SIG-M5 (cell line): ENCODE data around the gene ERICH3.

Experiments
- DNase-seq: peaks from one replicate; lab custom pipeline; 2025; lab: John Stamatoyannopoulos, UW

Gene ERICH3, protein sequence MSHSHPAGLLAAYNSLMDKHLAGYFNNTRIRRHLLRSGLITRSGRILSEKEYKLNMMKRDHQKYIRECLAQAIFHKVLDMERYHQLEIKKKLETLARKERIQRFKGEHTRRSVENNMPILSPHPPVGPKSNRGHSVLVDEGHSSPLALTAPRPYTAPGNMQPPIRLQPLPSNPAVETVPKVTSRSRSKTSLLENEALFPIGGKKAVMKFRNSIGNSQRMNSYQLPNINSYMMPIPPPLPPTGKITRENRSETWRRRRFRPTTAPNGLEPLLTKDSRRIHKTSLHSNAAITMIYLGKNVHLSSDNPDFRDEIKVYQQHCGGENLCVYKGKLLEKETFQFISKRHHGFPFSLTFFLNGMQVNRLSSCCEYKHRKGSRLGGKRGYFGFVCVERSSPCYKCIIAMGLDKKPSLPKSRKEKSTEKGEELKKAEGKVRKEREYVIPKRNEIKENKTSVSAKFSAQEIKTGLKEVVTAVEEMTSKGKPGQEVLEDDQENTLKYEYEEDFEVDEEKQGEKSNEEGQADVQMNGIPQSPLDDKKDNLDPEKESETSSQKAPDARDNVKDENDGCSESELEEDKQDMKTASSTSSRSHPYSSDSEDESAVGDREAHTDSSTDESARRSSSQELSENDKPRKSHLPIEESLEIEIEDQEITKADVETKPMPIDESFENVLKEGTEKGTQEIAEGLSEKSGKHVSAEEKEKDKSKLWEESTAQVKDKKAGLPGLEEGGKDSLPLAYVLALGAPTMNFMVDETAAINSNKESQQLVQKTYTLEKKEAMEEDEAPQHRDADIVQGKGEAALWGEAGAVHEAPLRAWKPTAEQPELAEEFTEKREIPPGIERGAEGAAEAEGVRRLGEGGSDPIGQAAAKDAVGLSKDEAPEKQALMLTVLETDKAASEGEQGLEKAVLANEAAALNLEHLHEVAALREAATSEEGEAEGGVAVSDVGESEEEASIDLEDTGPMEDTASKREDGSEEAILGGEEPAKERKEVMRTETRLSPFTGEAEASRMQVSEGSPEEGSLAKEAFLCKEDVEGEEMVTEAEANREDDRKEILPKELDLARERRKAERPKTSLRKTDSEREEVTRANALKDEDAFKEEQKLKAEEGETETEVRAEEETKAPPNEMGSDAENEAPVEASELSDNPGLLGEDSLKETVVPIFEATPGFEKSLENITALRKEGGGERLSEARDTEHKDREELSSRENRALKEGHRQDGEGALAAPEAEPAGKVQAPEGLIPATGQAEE (N-terminal part only)

DNA sequence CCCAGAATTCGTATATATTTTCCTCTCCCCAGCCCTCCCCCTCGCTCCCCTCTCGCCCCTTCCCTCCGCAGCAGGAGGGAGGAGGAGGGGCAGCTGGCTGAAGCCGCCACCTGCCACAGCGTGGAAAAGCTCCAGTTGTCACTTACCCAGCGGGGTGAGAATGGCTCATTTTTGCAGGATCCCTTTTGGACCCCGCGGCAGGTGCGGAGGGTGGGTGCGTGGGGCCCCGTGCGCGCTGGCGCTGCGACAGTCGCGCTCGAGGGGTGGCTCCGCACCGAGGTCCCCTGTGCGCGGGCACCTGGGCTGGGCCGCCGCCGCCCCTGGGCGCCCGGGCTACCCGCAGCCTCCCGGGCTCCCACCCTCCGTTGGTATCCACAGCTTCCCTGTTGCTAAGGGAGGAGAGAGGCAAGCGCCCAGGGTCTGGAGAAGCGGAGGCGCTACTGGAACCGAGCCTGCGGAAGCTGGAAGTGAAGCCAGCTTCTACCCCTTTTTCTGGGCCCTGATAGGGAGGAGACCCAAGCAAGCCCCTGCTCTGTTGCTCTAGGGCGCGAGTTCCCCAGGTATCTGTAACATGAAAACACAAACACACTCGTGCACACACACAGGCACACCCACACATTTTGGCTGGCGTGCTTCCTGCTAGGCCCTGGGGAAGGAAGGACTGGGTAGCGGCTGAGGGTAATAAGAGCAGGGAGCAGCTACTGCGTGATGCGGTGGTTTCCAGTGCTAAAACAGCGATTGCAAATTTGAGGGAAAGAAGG lies at the start of gene ERICH3:
Gene ERICH3 (minus strand): TSS at position 442 of the 761 bp plus-strand sequence. CDS start 273 bp downstream, at position 169.
- DNase-seq: no peak

DNA sequence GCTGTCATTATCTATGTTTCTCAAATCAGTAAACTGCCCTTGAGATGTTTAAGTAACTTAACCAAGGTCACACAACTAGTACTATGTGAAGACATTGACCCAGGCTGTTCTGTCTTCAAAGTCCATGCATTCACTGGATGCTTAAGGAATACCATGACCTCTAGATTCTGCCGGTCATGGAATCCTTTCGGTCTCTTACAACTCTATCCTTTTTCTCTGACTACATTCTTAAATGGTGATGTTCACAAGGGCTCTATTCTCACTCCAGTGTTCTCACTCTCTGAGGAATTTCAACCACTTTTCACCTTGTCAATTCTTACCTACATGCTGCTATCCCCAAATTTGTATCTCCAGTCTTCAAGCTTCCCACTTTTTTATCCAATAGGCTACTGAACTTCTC lies 44.0 kb upstream of the ERICH3 start:
- DNase-seq: no peak

DNA sequence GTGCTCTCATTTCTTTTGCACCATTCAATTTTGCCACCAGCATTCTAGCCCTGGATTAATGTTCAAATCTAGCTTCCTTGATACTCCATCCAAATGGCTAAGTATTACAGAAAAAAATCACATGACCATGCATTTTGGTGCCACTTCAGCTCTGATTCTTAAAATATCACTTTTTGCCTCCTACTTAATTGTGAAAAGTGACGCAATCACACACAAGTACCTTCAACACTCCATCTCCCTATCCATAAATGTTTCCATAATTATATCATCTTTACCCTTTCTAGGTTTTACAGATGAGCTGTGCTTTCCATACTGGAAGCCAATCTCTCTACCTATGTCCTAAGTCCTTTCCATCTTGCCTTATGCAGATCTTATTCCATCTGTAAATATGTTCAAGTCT lies 43.2 kb upstream of the ERICH3 start:
- no peak for DNase-seq

DNA sequence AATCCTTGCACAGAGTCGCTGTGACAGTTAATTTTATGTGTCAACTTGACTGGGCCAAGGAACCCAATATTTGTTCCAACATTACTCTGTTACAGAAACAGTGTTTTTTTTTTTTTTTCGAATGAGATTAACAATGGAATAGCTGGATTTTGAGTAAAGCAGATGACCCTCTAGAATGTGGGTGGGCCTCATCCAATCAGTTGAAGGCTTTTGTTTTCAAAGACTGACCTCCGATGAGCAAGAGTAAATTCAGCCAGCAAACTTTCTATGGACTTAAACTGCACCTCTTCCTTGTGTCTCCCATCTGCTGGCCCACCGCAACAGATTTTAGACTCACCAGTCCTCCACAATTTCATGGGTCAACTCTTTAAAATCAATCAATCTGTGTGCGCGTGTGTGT lies 42.2 kb upstream of the ERICH3 start:
- DNase-seq: no peak

DNA sequence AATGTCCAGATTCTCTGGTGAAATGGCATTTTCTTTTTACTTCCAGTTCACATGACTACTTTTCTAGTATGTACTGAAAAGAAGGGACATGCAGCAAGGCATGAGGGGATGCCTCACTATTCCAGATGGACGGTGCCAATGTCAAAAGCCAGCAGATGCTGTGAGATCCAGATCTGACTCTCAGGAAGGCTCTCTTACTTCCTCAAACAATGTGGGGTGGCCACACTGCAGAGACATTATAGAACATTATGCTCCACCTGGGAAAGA lies 41.6 kb upstream of the ERICH3 start:
- DNase-seq: no peak

DNA sequence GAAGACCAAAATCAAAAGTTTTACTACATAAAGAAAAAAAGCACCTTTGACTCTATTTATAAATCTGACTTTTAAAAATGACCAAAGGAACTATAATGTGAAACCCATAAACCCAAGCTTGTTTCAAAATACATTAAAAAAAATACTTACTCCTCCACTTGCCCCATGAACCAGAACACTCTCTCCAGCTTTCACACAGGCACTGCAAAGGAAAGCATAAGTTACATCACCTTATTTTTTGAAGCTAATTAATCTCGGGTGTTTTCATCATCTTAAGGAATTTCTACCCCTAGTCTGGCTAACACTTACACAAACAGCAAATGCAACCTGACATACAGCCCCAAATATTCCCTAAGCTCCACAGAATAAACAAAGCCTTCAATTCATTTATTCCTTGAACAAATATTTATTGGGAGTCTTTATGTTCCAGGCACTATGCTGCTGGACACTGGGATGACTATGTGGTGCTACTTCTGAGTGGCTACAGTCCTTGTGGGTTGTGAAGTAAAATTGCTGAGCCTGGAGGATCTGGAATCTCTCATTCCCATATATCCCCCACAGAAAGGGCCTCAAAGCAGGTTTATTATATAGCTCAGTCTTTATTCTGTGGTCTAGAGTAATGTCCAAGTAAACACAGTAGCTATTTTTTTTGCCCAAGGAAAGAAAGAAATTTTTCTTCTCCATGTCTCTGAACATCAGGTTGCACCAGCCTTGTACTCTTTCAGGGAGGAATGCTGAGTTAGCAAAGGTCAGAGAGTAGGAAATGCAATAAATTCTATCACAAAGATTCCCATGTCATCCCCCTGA lies 41.0 kb upstream of the ERICH3 start:
- no peak for DNase-seq

DNA sequence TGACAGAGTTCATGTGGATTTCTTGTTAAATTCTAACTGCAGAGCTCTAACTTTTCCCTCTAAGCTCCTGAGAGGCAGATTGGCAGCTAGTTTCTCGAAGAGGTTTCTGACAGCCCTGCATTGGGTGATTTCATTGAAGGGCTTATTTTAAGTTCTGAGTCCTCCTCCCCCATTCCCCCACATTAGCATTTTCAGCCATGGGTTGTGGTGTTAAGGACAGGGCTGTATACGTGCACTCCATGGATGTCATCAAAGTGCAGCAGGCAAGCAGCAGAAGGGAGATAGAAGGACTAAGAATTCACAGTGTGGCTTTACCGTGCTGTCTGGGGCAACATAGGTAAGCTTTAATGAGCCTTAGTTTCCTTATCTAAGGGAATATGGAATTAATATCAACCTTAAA lies 40.3 kb upstream of the ERICH3 start:
- no peak for DNase-seq

DNA sequence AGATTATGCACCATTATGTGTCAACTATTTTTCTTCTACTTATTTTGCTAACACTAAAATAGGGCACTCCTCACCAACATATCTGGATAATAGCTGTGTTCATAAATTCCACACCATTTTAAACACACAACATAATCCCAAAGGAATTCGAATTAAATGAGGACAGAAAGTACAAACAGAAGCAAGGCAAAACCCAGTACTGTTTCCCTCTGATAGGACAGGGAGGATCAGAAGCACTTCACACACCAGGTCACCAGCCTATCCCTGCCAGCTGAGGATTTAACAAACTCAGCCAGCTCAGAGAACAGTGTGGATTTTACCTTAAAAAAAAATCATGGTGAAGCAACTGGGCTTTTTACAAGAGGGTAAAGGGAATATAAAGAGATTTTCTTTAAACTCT lies 39.3 kb upstream of the ERICH3 start:
- DNase-seq: no peak

DNA sequence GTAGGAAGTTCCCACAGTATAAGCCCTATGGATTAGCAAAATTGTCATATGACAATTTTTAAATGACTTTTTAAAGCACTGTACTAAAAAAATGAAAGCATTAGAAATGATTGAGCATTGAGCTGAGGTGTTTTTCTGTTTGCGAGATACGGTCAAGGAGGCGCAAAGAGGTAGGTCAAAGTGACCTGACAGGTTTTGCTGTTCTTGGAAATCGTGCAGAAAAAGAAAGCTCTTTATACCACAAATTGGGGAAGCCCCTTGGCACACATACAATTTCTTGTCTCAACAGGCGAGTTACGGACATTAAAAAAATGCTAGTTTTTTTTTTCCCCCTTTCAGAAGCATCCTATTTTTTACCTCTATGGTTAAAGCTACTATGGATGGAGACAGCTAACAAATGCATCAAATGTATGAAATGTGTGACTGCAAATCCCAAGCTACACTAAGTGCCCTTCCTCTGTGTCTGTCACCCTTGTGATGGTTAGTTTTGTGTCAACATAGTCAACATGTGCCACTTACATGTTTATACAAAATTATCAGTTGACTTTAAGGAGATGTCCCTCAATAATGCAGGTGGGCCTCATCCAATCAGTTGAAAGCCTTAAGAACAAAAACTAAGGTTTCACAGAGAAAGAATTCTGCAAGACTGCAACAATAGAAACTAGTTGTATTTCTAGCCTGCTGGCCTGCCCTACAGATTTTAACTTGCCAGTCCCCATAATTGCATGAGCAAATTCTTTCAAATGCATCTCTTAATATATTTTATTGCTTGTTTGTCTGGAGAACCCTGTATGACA lies 30.0 kb upstream of the ERICH3 start:
- no peak for DNase-seq

DNA sequence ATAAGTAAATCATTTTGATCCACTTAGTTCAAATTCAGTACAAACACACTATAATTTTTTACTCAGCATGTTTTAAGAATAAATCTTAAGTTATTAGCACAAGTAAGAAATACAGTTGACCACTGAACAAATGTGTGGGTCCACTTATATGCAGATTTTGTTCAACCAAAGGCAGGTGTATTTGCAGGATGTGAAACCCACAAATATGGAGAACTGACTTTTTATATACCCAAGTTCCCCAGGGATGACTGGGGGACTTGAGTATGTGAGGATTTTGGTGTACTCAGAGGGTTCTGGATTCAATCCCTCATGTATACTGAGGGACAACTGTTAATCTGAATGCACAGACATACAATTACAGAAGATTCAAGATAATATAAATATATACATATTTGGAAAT lies 25.7 kb upstream of the ERICH3 start:
- no peak for DNase-seq

DNA sequence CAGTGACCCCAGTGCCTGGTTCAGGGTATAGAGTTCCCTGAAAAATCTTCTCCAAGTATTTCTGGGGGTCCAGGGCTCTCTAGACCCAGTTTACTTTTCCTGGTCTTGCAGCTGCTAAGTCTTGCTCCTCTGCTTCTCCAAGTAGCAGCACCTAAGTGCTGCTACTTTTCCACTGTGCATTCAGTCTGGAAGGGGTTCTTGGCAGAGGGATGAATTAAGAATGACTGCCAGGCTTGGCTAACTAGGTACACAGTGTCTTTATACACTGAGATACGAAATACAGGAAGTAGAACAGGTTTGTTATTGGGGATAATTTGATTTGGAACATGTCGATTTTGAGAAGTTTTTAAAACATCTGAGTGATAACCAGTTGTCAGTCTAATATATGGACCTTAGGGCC lies 24.2 kb upstream of the ERICH3 start:
- DNase-seq: no peak

DNA sequence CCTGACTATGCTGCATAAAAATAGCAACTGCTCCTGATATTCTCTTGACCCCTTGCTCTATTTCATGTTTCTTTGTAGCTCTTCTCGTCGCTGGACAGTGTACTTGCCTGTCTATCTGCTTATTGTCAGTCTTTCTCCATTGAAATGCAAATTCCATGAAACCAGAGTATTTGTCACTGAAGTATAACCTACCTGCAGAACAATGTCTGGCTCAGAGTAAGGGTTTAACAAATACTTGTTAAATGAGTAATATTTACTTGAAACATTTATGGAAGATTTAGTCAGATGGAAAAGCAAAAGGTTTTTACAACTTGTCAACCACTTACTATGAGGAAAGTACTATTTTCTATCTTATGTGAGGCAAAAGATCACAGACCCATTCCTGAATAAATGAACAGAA lies 19.9 kb upstream of the ERICH3 start:
- DNase-seq: no peak

DNA sequence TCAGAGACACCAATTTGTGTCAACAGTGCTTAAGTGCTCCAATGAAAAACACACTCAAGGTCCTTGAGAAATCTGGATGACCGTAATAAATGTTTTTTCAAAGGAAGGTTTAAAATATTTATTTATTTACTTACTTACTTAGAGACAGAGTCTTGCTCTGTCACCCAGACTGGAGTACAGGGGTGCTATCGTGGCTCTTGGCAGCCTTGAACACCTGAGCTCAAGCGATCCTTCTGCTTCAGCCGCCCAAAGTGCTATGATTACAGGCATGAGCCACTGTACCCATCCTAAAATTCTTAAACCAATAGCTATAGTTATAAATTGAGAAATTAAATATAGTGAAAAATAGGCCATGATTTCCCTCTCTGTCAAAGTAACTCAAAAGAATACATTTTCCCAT lies 17.3 kb upstream of the ERICH3 start:
- no peak for DNase-seq

DNA sequence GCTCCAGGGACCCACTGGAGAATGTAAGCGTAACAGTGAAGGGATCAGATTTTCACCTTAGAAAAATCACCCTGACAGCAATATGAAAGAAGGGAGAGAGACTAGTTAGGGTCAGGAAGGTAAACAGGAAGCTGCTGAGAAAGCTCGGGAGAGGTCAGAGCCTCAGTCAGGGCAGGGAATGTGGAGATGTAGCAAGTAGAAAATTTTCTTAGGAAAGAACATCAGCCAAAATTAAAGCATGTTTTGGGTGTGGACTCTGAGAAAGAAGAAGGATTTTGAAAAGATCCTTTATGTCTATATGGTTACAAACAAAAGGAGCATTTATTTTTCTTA lies 16.7 kb upstream of the ERICH3 start:
- DNase-seq: no peak

DNA sequence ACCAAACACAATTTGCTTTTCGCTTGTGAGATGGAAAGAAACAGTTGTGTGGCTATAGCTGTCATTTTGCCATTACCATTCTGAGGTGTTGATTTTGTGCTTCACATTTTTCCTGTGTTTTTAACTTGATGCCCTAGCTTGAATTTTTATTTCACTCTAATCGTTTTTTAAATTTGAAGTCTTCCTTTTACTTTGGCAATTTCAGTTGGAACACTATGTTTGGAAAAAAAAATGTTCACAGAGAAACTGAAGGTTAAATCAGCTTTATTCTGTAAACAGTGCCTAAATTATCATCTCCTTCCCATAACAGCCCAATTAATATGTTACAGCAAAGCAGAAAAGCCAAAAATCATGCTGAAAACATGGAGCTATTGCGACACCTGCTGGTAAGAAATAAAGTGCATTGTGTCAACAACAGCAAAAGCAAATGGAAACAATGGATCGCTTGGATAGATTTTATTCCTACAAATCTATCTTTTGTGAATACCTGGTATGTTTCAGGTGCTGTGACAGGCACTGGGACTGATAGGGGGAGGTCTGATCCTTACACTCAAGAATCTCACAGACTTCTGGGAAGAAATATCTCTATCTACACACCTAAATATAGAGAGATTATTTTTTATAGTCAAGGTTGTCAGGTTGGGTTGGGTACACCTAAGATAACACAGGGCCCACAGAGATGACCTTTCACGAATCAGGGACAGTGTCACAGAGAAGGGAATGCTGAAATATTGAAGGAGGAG lies 16.2 kb upstream of the ERICH3 start:
- DNase-seq: no peak

DNA sequence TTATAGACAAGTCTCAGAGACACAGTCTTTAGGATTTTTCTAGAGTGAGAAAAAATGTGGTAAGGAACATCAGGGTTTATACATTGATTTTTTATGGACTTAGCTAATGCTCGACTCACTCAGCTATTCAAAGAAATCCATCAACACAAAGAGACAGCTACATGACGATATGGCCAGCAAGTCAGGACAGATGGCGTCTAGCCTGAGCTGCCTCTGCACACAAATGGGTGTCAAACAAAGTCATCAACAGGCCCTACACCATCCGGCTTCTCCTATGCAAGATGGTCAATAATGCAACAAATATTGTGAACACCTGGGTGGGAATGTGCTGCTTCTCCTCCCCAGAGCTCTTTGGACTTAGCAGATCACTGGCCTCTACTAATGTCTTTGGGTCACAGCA lies 13.3 kb upstream of the ERICH3 start:
- DNase-seq: no peak

DNA sequence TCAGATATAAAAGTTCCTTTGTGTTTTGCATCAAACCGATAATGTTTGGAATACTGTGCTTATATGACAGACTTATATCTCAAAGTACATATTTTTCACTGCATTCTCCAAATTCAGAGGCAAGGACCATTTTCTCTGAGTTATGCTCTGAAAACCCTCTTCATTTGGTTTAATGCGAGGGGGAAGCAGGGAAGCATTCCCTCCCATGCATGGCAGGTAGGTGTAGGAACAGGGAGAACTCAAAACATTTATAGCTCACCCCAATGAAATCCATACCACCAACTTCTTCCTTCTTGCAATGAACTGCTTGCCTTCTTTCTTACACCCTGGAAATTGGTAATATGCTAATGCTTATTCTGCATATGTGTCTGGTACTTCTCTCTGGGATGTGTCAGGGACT lies 10.7 kb upstream of the ERICH3 start:
- no peak for DNase-seq

DNA sequence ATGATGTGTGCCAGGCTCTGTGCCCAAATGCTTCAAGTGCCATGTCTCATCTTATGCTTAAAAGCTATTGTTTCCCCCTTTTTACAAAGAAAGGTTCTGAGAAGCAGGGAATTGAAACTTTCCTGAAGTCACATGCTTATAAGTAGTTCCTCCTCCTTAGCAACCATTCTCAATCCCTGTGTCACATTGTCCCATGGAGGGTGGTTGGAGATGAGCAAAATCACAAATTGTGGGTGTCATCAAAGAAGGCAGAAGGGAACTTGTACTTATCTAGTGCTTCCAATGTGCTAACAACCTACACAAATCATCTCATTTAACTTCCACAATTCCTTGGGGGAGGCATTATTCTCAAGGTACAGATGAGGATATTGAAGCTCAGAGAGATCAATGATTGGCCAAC lies 10.1 kb upstream of the ERICH3 start:
- no peak for DNase-seq

DNA sequence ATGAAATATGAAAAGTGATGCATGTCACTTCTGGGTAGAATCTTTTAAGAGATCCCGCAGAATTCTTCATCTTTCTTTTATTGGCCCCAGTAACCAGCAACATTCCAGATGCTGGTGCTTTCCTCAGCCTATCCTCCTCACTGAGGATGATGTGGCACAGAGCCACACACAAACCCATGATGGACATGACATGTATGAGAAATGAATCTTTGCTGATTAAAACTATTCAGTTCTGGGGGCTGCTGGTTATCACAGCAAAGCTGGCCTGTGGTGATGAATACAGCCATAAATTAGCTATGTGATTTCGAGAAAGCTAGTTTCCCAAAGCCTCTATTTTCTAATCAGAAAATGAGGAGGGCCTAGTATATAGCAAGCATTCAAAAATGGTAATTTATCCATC lies 8.3 kb upstream of the ERICH3 start:
- no peak for DNase-seq

DNA sequence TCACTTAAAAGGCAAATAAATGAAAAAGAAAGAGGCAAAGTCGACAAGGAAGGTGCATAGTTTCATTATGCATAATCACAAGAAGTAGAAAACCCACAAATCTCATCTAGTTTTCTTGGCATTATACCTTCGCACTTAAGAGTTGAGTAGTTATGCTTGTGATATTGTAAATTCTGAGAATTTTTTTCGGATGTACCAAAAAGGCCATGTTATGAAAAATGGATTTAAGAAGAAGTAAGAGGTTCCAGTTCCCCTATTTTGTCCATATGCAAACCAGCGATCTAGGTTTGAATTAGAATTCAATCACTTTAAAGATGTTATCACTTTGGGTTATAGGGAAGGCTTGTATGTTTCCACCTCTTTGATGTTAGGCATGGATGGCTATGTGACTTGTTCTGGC lies 7.9 kb upstream of the ERICH3 start:
- DNase-seq: no peak
